NK-92 (cell line): ENCODE measurements around the gene BMP4.

Source experiments
- DNase-seq: peaks from one replicate; lab custom pipeline; 2025; ENCODE audit not compliant: unreplicated experiment; lab: John Stamatoyannopoulos, UW

BMP4 gene

GRCh38 chr14:53967606-53968005 is 11.0 kb upstream of the BMP4 start:
- DNase-seq: no peak

- no peak for DNase-seq
Measured at GRCh38 chr14:53964249-53964648, 7.6 kb upstream of the BMP4 start.

- DNase-seq: no peak
Measured at GRCh38 chr14:53963320-53964227, 6.9 kb upstream of the BMP4 start.

- DNase-seq: no peak
Measured at GRCh38 chr14:53962953-53963319, 6.3 kb upstream of the BMP4 start.

- no peak for DNase-seq
Measured at GRCh38 chr14:53958628-53959027, 2.0 kb upstream of the BMP4 start.

GRCh38 chr14:53957739-53958138 is 1.1 kb upstream of the BMP4 start:
- no peak for DNase-seq

- no peak for DNase-seq
Measured at GRCh38 chr14:53955671-53956426, 776 bp downstream of the BMP4 start.

GRCh38 chr14:53955229-53955556 is 1.4 kb downstream of the BMP4 start:
- DNase-seq: no peak

GRCh38 chr14:53954551-53955228 is 1.9 kb downstream of the BMP4 start:
- no peak for DNase-seq

- DNase-seq: no peak
Measured at GRCh38 chr14:53953828-53954550, 2.6 kb downstream of the BMP4 start.

- DNase-seq: no peak
Measured at GRCh38 chr14:53953002-53953827, 3.4 kb downstream of the BMP4 start.

GRCh38 chr14:53952533-53952932 is 4.1 kb downstream of the BMP4 start:
- no peak for DNase-seq

GRCh38 chr14:53951627-53952303 is 4.9 kb downstream of the BMP4 start:
- DNase-seq: no peak

- no peak for DNase-seq
Measured at GRCh38 chr14:53951243-53951626, 5.4 kb downstream of the BMP4 start.

GRCh38 chr14:53950031-53950793 is 6.4 kb downstream of the BMP4 start:
- DNase-seq: no peak

GRCh38 chr14:53949201-53949600 is 7.4 kb downstream of the BMP4 start:
- no peak for DNase-seq

GRCh38 chr14:53948205-53948884 is 8.3 kb downstream of the BMP4 start:
- DNase-seq: no peak

GRCh38 chr14:53947452-53948204 is 9.0 kb downstream of the BMP4 start:
- no peak for DNase-seq
